WTC11 (cell line): ENCODE data around the gene DNAH17. TPM values are rescaled to one million over a fixed set of nuclear protein-coding genes. Genes with fewer than 3 reads are reported as not detected.

Experiments used
- ATAC-seq: fragments of 200-7000 bp; cut with Tn5 transposase; 2 replicates; pipeline ENCODE4 v1.10.0; 2021; ENCODE audit warnings: mild to moderate bottlenecking, moderate library complexity
- CTCF ChIA-PET: fragments of 300-600 bp; sonication (Branson Sonifier 250); formaldehyde crosslinking; loops from one replicate; lab custom pipeline; 2021; ENCODE audit warnings: antibody characterized with exemption; lab: Charles Lee
- POLR2A ChIA-PET: fragments of 350-600 bp; sonication (Branson Sonifier 250); formaldehyde crosslinking; loops from one replicate; lab custom pipeline; 2021; ENCODE audit warnings: antibody characterized with exemption; lab: Charles Lee
- DNase-seq: peaks from one replicate; pipeline ENCODE4 v3.0.0; 2021; ENCODE audit warnings: low spot score
- H3K27ac Mint-ChIP-seq: 2 replicates; pipeline ENCODE4 v1.8.0; 2021; ENCODE audit warnings: mixed read lengths
- H3K27me3 Mint-ChIP-seq: 2 replicates; pipeline ENCODE4 v1.8.0; 2021; ENCODE audit warnings: low read depth, mild to moderate bottlenecking, moderate library complexity, mixed read lengths
- H3K36me3 Mint-ChIP-seq: 2 replicates; pipeline ENCODE4 v1.8.0; 2021; ENCODE audit warnings: mixed read lengths
- H3K4me1 Mint-ChIP-seq: 2 replicates; pipeline ENCODE4 v1.8.0; 2022; ENCODE audit warnings: mixed read lengths
- H3K4me3 Mint-ChIP-seq: 2 replicates; pipeline ENCODE4 v1.8.0; 2021; ENCODE audit warnings: mild to moderate bottlenecking, moderate library complexity, mixed read lengths
- H3K9me3 Mint-ChIP-seq: 2 replicates; pipeline ENCODE4 v1.8.0; 2021; ENCODE audit warnings: mixed read lengths
- CTCF ChIP-seq: fragments of 200-600 bp; IDR thresholded peaks from 2 replicates; pipeline ENCODE4 v1.8.0; 2022; ENCODE audit warnings: antibody characterized with exemption
- E2F1 ChIP-seq: sonication (generic); formaldehyde crosslinking; IDR thresholded peaks from 2 replicates; pipeline ENCODE4 v1.8.0; 2022; ENCODE audit warnings: mild to moderate bottlenecking, missing genetic modification reagents
- ERG ChIP-seq: fragments of 250-450 bp; sonication (Bioruptor Pico); IDR thresholded peaks from 2 replicates; pipeline ENCODE4 v1.8.0; 2021; ENCODE audit warnings: mild to moderate bottlenecking
- IRF2 ChIP-seq: sonication (generic); formaldehyde crosslinking; IDR thresholded peaks from 2 replicates; pipeline ENCODE4 v1.8.0; 2022; ENCODE audit warnings: low read depth, missing genetic modification reagents, borderline replicate concordance
- KAT7 ChIP-seq: sonication (generic); formaldehyde crosslinking; IDR thresholded peaks from 2 replicates; pipeline ENCODE4 v1.8.1; 2023; ENCODE audit warnings: missing genetic modification reagents, mild to moderate bottlenecking, borderline replicate concordance
- MAX ChIP-seq: sonication (generic); formaldehyde crosslinking; IDR thresholded peaks from 2 replicates; pipeline ENCODE4 v1.8.0; 2022; ENCODE audit warnings: mild to moderate bottlenecking, missing genetic modification reagents
- NFATC4 ChIP-seq: fragments of 250-450 bp; sonication (Bioruptor Pico); IDR thresholded peaks from 2 replicates; pipeline ENCODE4 v1.9.0; 2021; ENCODE audit warnings: mild to moderate bottlenecking
- PREB ChIP-seq: sonication (generic); formaldehyde crosslinking; IDR thresholded peaks from 2 replicates; pipeline ENCODE4 v1.8.1; 2022; ENCODE audit warnings: mild to moderate bottlenecking, missing genetic modification reagents, moderate library complexity, borderline replicate concordance
- RELA ChIP-seq: sonication (generic); formaldehyde crosslinking; IDR thresholded peaks from 2 replicates; pipeline ENCODE4 v1.8.1; 2022; ENCODE audit warnings: missing genetic modification reagents, mild to moderate bottlenecking, borderline replicate concordance
- SP1 ChIP-seq: sonication (generic); formaldehyde crosslinking; conservative IDR thresholded peaks from 2 replicates; pipeline ENCODE4 v1.8.1; 2022; ENCODE audit warnings: missing genetic modification reagents
- USF1 ChIP-seq: sonication (generic); formaldehyde crosslinking; IDR thresholded peaks from 2 replicates; pipeline ENCODE4 v1.8.0; 2022; ENCODE audit warnings: mild to moderate bottlenecking, missing genetic modification reagents
- ZBTB21 ChIP-seq: sonication (generic); formaldehyde crosslinking; IDR thresholded peaks from 2 replicates; pipeline ENCODE4 v1.8.1; 2023; ENCODE audit warnings: mild to moderate bottlenecking, missing genetic modification reagents, borderline replicate concordance
- ZBTB43 ChIP-seq: sonication (generic); formaldehyde crosslinking; IDR thresholded peaks from 2 replicates; pipeline ENCODE4 v1.8.1; 2023; ENCODE audit warnings: mild to moderate bottlenecking, missing genetic modification reagents
- ZMAT4 ChIP-seq: fragments of 250-450 bp; sonication (Bioruptor Pico); IDR thresholded peaks from 2 replicates; pipeline ENCODE4 v1.9.0; 2021; ENCODE audit warnings: mild to moderate bottlenecking
- ZNF138 ChIP-seq: sonication (generic); formaldehyde crosslinking; conservative IDR thresholded peaks from 2 replicates; pipeline ENCODE4 v1.8.1; 2022; ENCODE audit warnings: mild to moderate bottlenecking, moderate library complexity, missing genetic modification reagents
- ZNF425 ChIP-seq: fragments of 250-450 bp; sonication (Bioruptor Pico); conservative IDR thresholded peaks from 2 replicates; pipeline ENCODE4 v1.9.0; 2021; ENCODE audit warnings: mild to moderate bottlenecking
- ZSCAN18 ChIP-seq: fragments of 250-450 bp; sonication (Bioruptor Pico); IDR thresholded peaks from 2 replicates; pipeline ENCODE4 v2.1.2; 2022; ENCODE audit warnings: mild to moderate bottlenecking, moderate library complexity
- total RNA-seq: library from RNA; stranded (reverse); gene quantifications from 3 replicates; pipeline ENCODE4 v1.2.3, GENCODE V29; 2021

The DNAH17 gene
- total RNA-seq, 1 experiment from 2014 or later: 0.87 TPM

GRCh38 chr17:78559749-78560368 is 17.3 kb downstream of the DNAH17 start:
- ChIA-PET CTCF (interaction anchor here (0.5 to 2.2 kb wide), 30 partner anchors 10 to 1868 kb away, joined by 3 to 22 read pairs (median 4); no protein-coding TSS in a partner anchor), POLR2A (interaction anchor here (1.6 kb wide), 1 partner anchor 21 kb away, joined by 5 read pairs; no protein-coding TSS in a partner anchor)
- Mint-ChIP-seq H3K27ac (no peak overlapping the region), H3K9me3 (no peaks in the 10 kb centered on the region), H3K36me3 (no peaks in the 10 kb centered on the region), H3K4me1 (no peaks in the 10 kb centered on the region), H3K4me3 (no peak overlapping the region), H3K27me3 (no peaks in the 10 kb centered on the region)
- TF ChIP-seq ZMAT4 (CRISPR knock-in tag): no peak
- TF ChIP-seq CTCF: peak; percentile 23; the same call in 1 of the 2 replicates
- TF ChIP-seq SP1 (CRISPR knock-in tag): no peak
- no peak for TF ChIP-seq ZSCAN18
- ATAC-seq (peak; percentile 97), DNase-seq (peak; percentile 78)

- H3K27me3 Mint-ChIP-seq: no peaks in the 10 kb centered on the region
- H3K36me3 Mint-ChIP-seq: no peaks in the 10 kb centered on the region
- H3K4me1 Mint-ChIP-seq: no peaks in the 10 kb centered on the region
- DNase-seq: no peak
- H3K27ac Mint-ChIP-seq: no peak overlapping the region
- CTCF ChIA-PET: interaction anchor here (0.6 to 2.2 kb wide), 6 partner anchors 11 to 307 kb away, joined by 3 to 22 read pairs (median 4); no protein-coding TSS in a partner anchor
- H3K4me3 Mint-ChIP-seq: no peak overlapping the region
- no peak for ATAC-seq
- no peaks in the 10 kb centered on the region for H3K9me3 Mint-ChIP-seq
- POLR2A ChIA-PET: interaction anchor here (0.6 to 1.6 kb wide), 2 partner anchors 22 to 188 kb away, joined by 5 to 8 read pairs; no protein-coding TSS in a partner anchor
- TF ChIP-seq ZBTB43: no peak
- TF ChIP-seq PREB (CRISPR knock-in tag): no peak
- no peak for TF ChIP-seq RELA (CRISPR knock-in tag)
- no peak for TF ChIP-seq ZSCAN18
- TF ChIP-seq ERG (CRISPR knock-in tag): no peak
- no peak for TF ChIP-seq E2F1
- TF ChIP-seq IRF2 (CRISPR knock-in tag): no peak
- TF ChIP-seq ZNF138 (CRISPR knock-in tag): no peak
- no peak for TF ChIP-seq ZNF425 (CRISPR knock-in tag)
- TF ChIP-seq MAX (CRISPR knock-in tag): no peak
- no peak for TF ChIP-seq NFATC4 (CRISPR knock-in tag)
- no peak for TF ChIP-seq USF1 (CRISPR knock-in tag)
- no peak for TF ChIP-seq ZBTB21 (CRISPR knock-in tag)
- TF ChIP-seq KAT7 (CRISPR knock-in tag): no peak
These were observed 18.2 kb downstream of the DNAH17 start for GRCh38 chr17:78558989-78559388.
